B cell (primary cell): Measurements from ENCODE around the gene ZDHHC4. TPM values are rescaled to one million over a fixed set of nuclear protein-coding genes. Genes with fewer than 3 reads are reported as not detected.

Experiments
- ATAC-seq: fragments of 200-7000 bp; cut with Tn5 transposase; one replicate; pipeline ENCODE4 v1.10.0; 2021; ENCODE audit warnings: low read depth, mild to moderate bottlenecking, moderate number of reproducible peaks, moderate library complexity
- CTCF ChIA-PET: fragments of 350-600 bp; sonication (Branson Sonifier 250); formaldehyde crosslinking; loops from one replicate; lab custom pipeline; 2021; ENCODE audit warnings: antibody characterized with exemption, inconsistent platforms; lab: Charles Lee
- POLR2A ChIA-PET: fragments of 350-600 bp; sonication (Branson Sonifier 250); formaldehyde crosslinking; loops from one replicate; lab custom pipeline; 2021; ENCODE audit warnings: antibody characterized with exemption; lab: Charles Lee
- DNase-seq: peaks from one replicate; pipeline ENCODE4 v3.0.0; 2013
- H2AFZ ChIP-seq: 2 replicates; pipeline ENCODE4 v1.6.1; 2012; ENCODE audit warnings: mild to moderate bottlenecking, low read depth, low read length; ENCODE audit not compliant: insufficient read depth, poor library complexity, severe bottlenecking
- H3K27ac ChIP-seq, 2 donors: 1 replicate in 1 of 2; 2 replicates in 1 of 2; pipeline ENCODE4 v1.5.1; 2012 to 2013; ENCODE audit warnings: low read length in 2 of 2, mild to moderate bottlenecking in 2 of 2, moderate library complexity in 1 of 2
- H3K27me3 ChIP-seq, 4 experiments: fragments of 200-600 bp in 1 of 4; sonication (generic) in 1 of 4; replicated peaks in 1 of 4; 1 replicate in 2 of 4; 2 replicates in 2 of 4; pipeline versions ENCODE4 v1.6.1 to v1.7.0; 2013 to 2016; ENCODE audit warnings: low read length in 3 of 4, mild to moderate bottlenecking in 2 of 4, mixed read lengths in 1 of 4, moderate library complexity in 1 of 4; ENCODE audit not compliant: insufficient read depth in 4 of 4, control insufficient read depth in 3 of 4; ENCODE audit errors: control extremely low read depth in 1 of 4
- H3K36me3 ChIP-seq, 2 experiments: replicated peaks in 1 of 2; 1 replicate in 1 of 2; 2 replicates in 1 of 2; pipeline versions ENCODE4 v1.6.1 to v1.7.1; 2013; ENCODE audit warnings: low read length in 1 of 2; ENCODE audit not compliant: insufficient read depth in 2 of 2, control insufficient read depth in 1 of 2; ENCODE audit errors: control extremely low read depth in 1 of 2, extremely low read depth in 1 of 2
- H3K4me1 ChIP-seq, 2 donors: fragments of 200-600 bp in 1 of 2; sonication (generic) in 1 of 2; 1 replicate in 1 of 2; 2 replicates in 1 of 2; pipeline versions ENCODE4 v1.5.1 to v1.6.1; 2013 to 2017; ENCODE audit warnings: low read length in 2 of 2; ENCODE audit not compliant: control insufficient read depth in 2 of 2, insufficient read depth in 2 of 2
- H3K4me2 ChIP-seq: replicated peaks from 2 replicates; pipeline ENCODE3; 2012; ENCODE audit warnings: mild to moderate bottlenecking, low read depth, low read length; ENCODE audit not compliant: poor library complexity, severe bottlenecking
- H3K4me3 ChIP-seq, 5 experiments: fragments of 200-600 bp in 1 of 5; sonication (generic) in 1 of 5; 1 replicate in 3 of 5; 2 replicates in 2 of 5; pipeline versions ENCODE4 v1.5.1 to v1.7.0; 2011 to 2016; ENCODE audit warnings: low read length in 4 of 5, mild to moderate bottlenecking in 4 of 5, low read depth in 2 of 5, control low read depth in 1 of 5, moderate library complexity in 1 of 5; ENCODE audit not compliant: insufficient read depth in 1 of 5; ENCODE audit errors: control extremely low read depth in 1 of 5, extremely low read depth in 1 of 5
- H3K79me2 ChIP-seq: fragments of 200-600 bp; sonication (generic); one replicate; pipeline ENCODE4 v1.6.0; 2016; ENCODE audit warnings: low read length; ENCODE audit not compliant: control insufficient read depth, insufficient read depth
- H3K9ac ChIP-seq: fragments of 200-600 bp; sonication (generic); 2 replicates; pipeline ENCODE4 v1.6.1; 2017; ENCODE audit warnings: mild to moderate bottlenecking, low read length, moderate library complexity
- H3K9me3 ChIP-seq, 3 donors: one replicate each; pipeline versions ENCODE4 v1.6.1 to v1.7.1; 2013; ENCODE audit warnings: low read length in 2 of 3; ENCODE audit not compliant: control insufficient read depth in 2 of 3, insufficient read depth in 1 of 3; ENCODE audit errors: control extremely low read depth in 1 of 3
- H4K20me1 ChIP-seq: 2 replicates; pipeline ENCODE4 v1.6.0; 2012; ENCODE audit warnings: mild to moderate bottlenecking, low read length; ENCODE audit not compliant: insufficient read depth, control insufficient read depth, poor library complexity, severe bottlenecking
- H3K27ac Mint-ChIP-seq: one replicate; pipeline ENCODE4 v1.8.0; 2021; ENCODE audit warnings: mixed read lengths
- H3K27me3 Mint-ChIP-seq: one replicate; pipeline ENCODE4 v1.8.0; 2021; ENCODE audit warnings: mixed read lengths
- H3K4me1 Mint-ChIP-seq: one replicate; pipeline ENCODE4 v1.8.0; 2021; ENCODE audit warnings: mixed read lengths
- H3K4me3 Mint-ChIP-seq: one replicate; pipeline ENCODE4 v1.8.0; 2021; ENCODE audit warnings: mixed read lengths
- H3K9me3 Mint-ChIP-seq: one replicate; pipeline ENCODE4 v1.8.0; 2022; ENCODE audit warnings: mixed read lengths; ENCODE audit not compliant: insufficient read depth
- CTCF ChIP-seq: fragments of 200-600 bp; IDR thresholded peaks from one replicate; pipeline ENCODE4 v1.8.0; 2022; ENCODE audit warnings: antibody characterized with exemption, mild to moderate bottlenecking
- EZH2 ChIP-seq: IDR thresholded peaks from 2 replicates; pipeline ENCODE4 v1.6.1; 2012; ENCODE audit warnings: borderline replicate concordance, low read depth, mild to moderate bottlenecking, moderate library complexity, low read length; ENCODE audit not compliant: insufficient read depth, poor library complexity, severe bottlenecking
- WGBS: methylation state at CpG from one replicate; pipeline ENCODE4 v1.1.5; 2013; ENCODE audit warnings: missing lambda C conversion rate; ENCODE audit not compliant: insufficient coverage; 5-methylcytosine and 5-hydroxymethylcytosine counted together
- intact Hi-C: fragments of 100-400 bp; cut with micrococcal nuclease; formaldehyde crosslinking; loops from one replicate; pipeline ENCODE4 v1.10.0; 2022
- polyA plus RNA-seq: library from polyadenylated mRNA; depleted of rRNA; stranded (reverse); fragments of >200 nt; gene quantifications from 2 replicates; pipeline ENCODE4 v1.2.3, GENCODE V29; 2012
- total RNA-seq, 2 donors: library from RNA; stranded (reverse); fragments of 120-200 nt in 1 of 2; gene quantifications; 1 replicate in 1 of 2; 2 replicates in 1 of 2; pipeline versions ENCODE4 v1.2.3 to v1.2.4, GENCODE V29; 2013 to 2022

Gene ZDHHC4
- total and polyA plus RNA-seq, 2 donors (not counting 1 experiment from before 2014, with no cell fraction given), result 38.5 to 42.0 TPM

- no peak overlapping the region for H3K27ac Mint-ChIP-seq
- H3K4me1 Mint-ChIP-seq, result peaks cover 6% of the 10 kb centered on the region
- peaks cover 3 to 11% of the 10 kb centered on the region in 2 donors for H3K4me1 ChIP-seq
- H3K9me3 ChIP-seq, result no peaks in the 10 kb centered on the region
- WGBS, result 86% methylated on average over 6 of the region's 7 CpGs
- H3K4me2 ChIP-seq, result no peak overlapping the region
- no peak overlapping the region for H2AFZ ChIP-seq
- H3K27me3 Mint-ChIP-seq, result no peaks in the 10 kb centered on the region
- POLR2A ChIA-PET, result no interaction called here
- H4K20me1 ChIP-seq, result no peaks in the 10 kb centered on the region
- H3K4me3 Mint-ChIP-seq, result no peak overlapping the region
- TF ChIP-seq EZH2, result no peak
- no peak for TF ChIP-seq CTCF
- H3K9ac ChIP-seq, result no peak overlapping the region
- no peak overlapping the region for H3K27ac ChIP-seq
- ATAC-seq (no peak), DNase-seq (no peak)
- no peaks in the 10 kb centered on the region for H3K27me3 ChIP-seq
- H3K9me3 Mint-ChIP-seq, result no peaks in the 10 kb centered on the region
- intact Hi-C loops, result no loop called here
- no peaks in the 10 kb centered on the region for H3K36me3 ChIP-seq
- H3K4me3 ChIP-seq, result no peak overlapping the region
- no peaks in the 10 kb centered on the region for H3K79me2 ChIP-seq
- CTCF ChIA-PET, result interaction anchor here (0.7 kb wide), 1 partner anchor 100 kb away, joined by 3 read pairs; no protein-coding TSS in a partner anchor
Measured at GRCh38 chr7:6553448-6554044, 23.7 kb upstream of the ZDHHC4 start.

GRCh38 chr7:6554848-6555247, 22.4 kb upstream of the ZDHHC4 start:
- no peaks in the 10 kb centered on the region for H3K9me3 ChIP-seq
- peaks cover 3% of the 10 kb centered on the region for H3K27me3 Mint-ChIP-seq
- H3K4me3 ChIP-seq, result no peak overlapping the region
- H3K9ac ChIP-seq, result no peak overlapping the region
- no peak overlapping the region for H2AFZ ChIP-seq
- peak overlapping the region; percentile 12 for H3K4me2 ChIP-seq
- H3K4me1 Mint-ChIP-seq, result peaks cover 6% of the 10 kb centered on the region
- POLR2A ChIA-PET, result no interaction called here
- CTCF ChIA-PET, result interaction anchor here (0.7 kb wide), 1 partner anchor 39 kb away, joined by 4 read pairs; no protein-coding TSS in a partner anchor
- H3K4me3 Mint-ChIP-seq, result peak overlapping the region; percentile 26
- no peaks in the 10 kb centered on the region for H3K79me2 ChIP-seq
- WGBS, result 35% methylated on average over 7 of the region's 7 CpGs
- peak overlapping the region; percentile 71 for H3K27ac Mint-ChIP-seq
- intact Hi-C loops, result no loop called here
- peaks cover 3 to 11% of the 10 kb centered on the region in 2 donors for H3K4me1 ChIP-seq
- no peaks in the 10 kb centered on the region for H3K36me3 ChIP-seq
- H3K9me3 Mint-ChIP-seq, result no peaks in the 10 kb centered on the region
- H4K20me1 ChIP-seq, result no peaks in the 10 kb centered on the region
- no peaks in the 10 kb centered on the region for H3K27me3 ChIP-seq
- no peak for DNase-seq
- no peak for TF ChIP-seq EZH2
- no peak for TF ChIP-seq CTCF
- H3K27ac ChIP-seq, result no peak overlapping the region
- no peak for ATAC-seq
